VCaP (cell line): Measurements from ENCODE around the gene ACTR1A.

Source experiments
- H3K27ac ChIP-seq: fragments of 450-650 bp; 2 replicates; pipeline ENCODE4 v1.5.1; 2017
- CTCF ChIP-seq: fragments of 450-650 bp; conservative IDR thresholded peaks from 2 replicates; pipeline ENCODE4 v1.5.1; 2017; ENCODE audit warnings: mild to moderate bottlenecking, moderate library complexity

ACTR1A gene

GRCh38 chr10:102467971-102468438 is 34.5 kb downstream of the ACTR1A start:
- H3K27ac ChIP-seq: no peak overlapping the region
- no peak for TF ChIP-seq CTCF

GRCh38 chr10:102467318-102467717 is 35.2 kb downstream of the ACTR1A start:
- no peak overlapping the region for H3K27ac ChIP-seq
- TF ChIP-seq CTCF: no peak

GRCh38 chr10:102465466-102465865 is 37.0 kb downstream of the ACTR1A start:
- TF ChIP-seq CTCF: no peak
- peak overlapping the region; percentile 23; the same call in 1 of the 2 replicates for H3K27ac ChIP-seq

- peak overlapping the region; percentile 93 for H3K27ac ChIP-seq
- no peak for TF ChIP-seq CTCF
These were observed 38.5 kb downstream of the ACTR1A start for GRCh38 chr10:102463983-102464382.

- no peak for TF ChIP-seq CTCF
- peak overlapping the region; percentile 93 for H3K27ac ChIP-seq
These were observed 39.9 kb downstream of the ACTR1A start for GRCh38 chr10:102462512-102463054.

GRCh38 chr10:102461187-102462054 is 41.1 kb downstream of the ACTR1A start:
- H3K27ac ChIP-seq: peak overlapping the region; percentile 93
- TF ChIP-seq CTCF: no peak

- no peak for TF ChIP-seq CTCF
- H3K27ac ChIP-seq: peak overlapping the region; percentile 93
These were observed 41.7 kb downstream of the ACTR1A start for GRCh38 chr10:102460836-102461186.
